ENCODE data around the gene MOB1A.

DNA sequence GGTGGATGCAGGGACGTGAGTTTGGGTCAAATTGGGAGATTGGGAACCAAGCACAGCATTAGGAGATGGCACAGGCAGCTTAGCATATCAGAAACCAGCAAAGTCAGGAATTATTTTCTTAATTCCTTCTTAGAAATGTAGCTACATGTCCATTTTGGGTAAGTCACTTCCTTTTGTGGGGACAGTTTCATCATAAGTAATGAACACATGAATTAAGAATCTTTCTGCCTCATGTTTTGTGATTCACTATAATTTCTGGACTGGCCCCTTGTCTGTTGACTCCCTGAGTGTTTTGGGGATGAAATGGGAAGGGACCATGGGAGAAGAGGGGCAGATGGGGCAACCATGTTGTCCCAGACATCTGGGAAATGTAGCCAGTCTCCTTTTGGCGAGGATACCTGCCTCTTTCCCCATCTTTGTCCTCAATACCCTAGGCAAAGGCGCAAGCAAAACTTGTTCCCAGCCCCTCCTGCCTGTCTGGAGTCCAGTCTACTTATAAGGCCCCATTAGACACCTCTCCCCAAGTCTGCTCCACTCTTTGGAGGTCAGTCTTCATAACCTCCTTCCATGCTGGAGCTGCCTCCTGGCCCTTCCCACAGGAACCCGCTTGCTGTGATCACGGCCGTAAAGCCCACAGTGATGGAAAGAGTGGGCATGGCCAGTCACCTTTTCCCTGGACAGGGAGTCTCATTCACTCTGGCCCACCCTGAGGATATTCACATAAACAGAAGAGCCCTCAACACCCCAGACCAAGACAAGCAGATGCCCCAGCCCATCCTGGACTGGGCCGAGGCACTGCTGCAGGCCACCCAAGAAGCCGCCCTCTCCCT lies 45.5 kb upstream of the MOB1A start:
- no peak for TF ChIP-seq ZNF274 (IDR thresholded peaks at IDR 0.05; ENCODE audit: low read depth, low read length)
- no peak for TF ChIP-seq YY1 (IDR thresholded peaks at IDR 0.05; ENCODE audit: insufficient read depth, insufficient read length)

All from NT2/D1 (cell line).